ENCODE measurements around the gene ACTL6B. TPM values are rescaled to one million over a fixed set of nuclear protein-coding genes. Genes with fewer than 3 reads are reported as not detected.
A peak's percentile ranks its signal among the peaks of the same experiment; 100 is the strongest.

ACTL6B gene
- total and polyA plus RNA-seq, 2 of the 13 experiments (the other 11 are each of a cell fraction or from before 2014, with no cell fraction given): not detected

DNA sequence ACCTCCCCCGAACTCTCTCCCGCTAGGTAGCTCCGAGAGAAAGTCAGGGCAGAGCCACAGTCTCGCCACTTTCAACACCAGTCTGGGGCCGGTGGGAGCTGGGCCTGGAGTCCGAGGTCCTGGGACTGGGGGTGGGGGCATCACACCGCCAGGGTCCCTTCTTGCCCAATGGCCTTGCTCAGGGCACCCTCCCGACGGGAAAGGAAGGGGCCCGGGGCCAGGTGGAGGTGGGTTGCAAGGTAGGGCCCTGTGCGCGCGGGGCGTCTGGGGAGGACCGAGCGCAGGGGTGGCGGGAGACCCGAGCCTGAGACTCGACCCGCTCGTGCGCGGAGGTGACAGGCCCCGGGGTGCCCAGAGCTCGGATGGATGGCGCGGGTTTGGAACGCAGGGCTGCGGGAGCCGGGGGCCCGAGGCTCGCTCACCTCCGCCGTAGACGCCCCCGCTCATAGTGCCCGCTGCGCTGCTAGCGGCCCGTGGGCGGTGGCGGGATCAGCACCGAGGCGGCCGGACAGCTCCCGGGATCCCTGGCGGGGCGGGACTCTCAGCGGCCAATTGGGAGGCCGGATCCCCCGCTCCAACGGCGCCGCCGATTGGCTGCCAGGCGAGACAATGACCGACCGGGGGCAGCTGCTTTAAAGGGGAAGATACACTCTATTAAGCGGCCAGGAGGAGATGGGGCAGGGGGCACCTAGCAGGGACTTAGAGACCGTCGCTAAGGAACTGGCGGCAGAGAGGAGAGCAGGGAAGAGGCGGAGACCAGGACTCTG is at the start of gene ACTL6B (continued):
- peak; percentile 32 for TF ChIP-seq YY1 (IDR thresholded peaks at IDR 0.05; ENCODE audit: insufficient read depth, insufficient replicate concordance, low read depth, low read length)
- TF ChIP-seq WIZ (CRISPR knock-in tag; IDR thresholded peaks at IDR 0.05): peak; percentile 95
- TF ChIP-seq, protein P1, sequence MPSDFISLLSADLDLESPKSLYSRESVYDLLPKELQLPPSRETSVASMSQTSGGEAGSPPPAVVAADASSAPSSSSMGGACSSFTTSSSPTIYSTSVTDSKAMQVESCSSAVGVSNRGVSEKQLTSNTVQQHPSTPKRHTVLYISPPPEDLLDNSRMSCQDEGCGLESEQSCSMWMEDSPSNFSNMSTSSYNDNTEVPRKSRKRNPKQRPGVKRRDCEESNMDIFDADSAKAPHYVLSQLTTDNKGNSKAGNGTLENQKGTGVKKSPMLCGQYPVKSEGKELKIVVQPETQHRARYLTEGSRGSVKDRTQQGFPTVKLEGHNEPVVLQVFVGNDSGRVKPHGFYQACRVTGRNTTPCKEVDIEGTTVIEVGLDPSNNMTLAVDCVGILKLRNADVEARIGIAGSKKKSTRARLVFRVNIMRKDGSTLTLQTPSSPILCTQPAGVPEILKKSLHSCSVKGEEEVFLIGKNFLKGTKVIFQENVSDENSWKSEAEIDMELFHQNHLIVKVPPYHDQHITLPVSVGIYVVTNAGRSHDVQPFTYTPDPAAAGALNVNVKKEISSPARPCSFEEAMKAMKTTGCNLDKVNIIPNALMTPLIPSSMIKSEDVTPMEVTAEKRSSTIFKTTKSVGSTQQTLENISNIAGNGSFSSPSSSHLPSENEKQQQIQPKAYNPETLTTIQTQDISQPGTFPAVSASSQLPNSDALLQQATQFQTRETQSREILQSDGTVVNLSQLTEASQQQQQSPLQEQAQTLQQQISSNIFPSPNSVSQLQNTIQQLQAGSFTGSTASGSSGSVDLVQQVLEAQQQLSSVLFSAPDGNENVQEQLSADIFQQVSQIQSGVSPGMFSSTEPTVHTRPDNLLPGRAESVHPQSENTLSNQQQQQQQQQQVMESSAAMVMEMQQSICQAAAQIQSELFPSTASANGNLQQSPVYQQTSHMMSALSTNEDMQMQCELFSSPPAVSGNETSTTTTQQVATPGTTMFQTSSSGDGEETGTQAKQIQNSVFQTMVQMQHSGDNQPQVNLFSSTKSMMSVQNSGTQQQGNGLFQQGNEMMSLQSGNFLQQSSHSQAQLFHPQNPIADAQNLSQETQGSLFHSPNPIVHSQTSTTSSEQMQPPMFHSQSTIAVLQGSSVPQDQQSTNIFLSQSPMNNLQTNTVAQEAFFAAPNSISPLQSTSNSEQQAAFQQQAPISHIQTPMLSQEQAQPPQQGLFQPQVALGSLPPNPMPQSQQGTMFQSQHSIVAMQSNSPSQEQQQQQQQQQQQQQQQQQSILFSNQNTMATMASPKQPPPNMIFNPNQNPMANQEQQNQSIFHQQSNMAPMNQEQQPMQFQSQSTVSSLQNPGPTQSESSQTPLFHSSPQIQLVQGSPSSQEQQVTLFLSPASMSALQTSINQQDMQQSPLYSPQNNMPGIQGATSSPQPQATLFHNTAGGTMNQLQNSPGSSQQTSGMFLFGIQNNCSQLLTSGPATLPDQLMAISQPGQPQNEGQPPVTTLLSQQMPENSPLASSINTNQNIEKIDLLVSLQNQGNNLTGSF (CRISPR knock-in tag; IDR thresholded peaks at IDR 0.05): 0 out of 2 replicates have a peak, but pooled peaks have one; percentile 50
- TF ChIP-seq FOXO1 (CRISPR knock-in tag; IDR thresholded peaks at IDR 0.05): no peak
- TF ChIP-seq GFI1 (CRISPR knock-in tag; IDR thresholded peaks at IDR 0.05; ENCODE audit: borderline replicate concordance): peak; percentile 63; the same call in 1 of the 2 replicates
- TF ChIP-seq TEAD3 (CRISPR knock-in tag; optimal IDR thresholded peaks at IDR 0.05; ENCODE audit: borderline replicate concordance): no peak
- TF ChIP-seq BRCA1 (CRISPR knock-in tag; IDR thresholded peaks at IDR 0.05): no peak
- TF ChIP-seq ZNF724P (CRISPR knock-in tag; IDR thresholded peaks at IDR 0.05; ENCODE audit: borderline replicate concordance): peak; percentile 55; the same call in 1 of the 2 replicates
- peak; percentile 66; the same call in 1 of the 2 replicates for TF ChIP-seq SMAD3 (CRISPR knock-in tag; IDR thresholded peaks at IDR 0.05)
- TF ChIP-seq, protein P2, sequence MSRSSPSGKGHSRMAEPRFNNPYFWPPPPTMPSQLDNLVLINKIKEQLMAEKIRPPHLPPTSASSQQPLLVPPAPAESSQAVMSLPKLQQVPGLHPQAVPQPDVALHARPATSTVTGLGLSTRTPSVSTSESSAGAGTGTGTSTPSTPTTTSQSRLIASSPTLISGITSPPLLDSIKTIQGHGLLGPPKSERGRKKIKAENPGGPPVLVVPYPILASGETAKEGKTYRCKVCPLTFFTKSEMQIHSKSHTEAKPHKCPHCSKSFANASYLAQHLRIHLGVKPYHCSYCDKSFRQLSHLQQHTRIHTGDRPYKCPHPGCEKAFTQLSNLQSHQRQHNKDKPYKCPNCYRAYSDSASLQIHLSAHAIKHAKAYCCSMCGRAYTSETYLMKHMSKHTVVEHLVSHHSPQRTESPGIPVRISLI (CRISPR knock-in tag; IDR thresholded peaks at IDR 0.05; ENCODE audit: borderline replicate concordance): peak; percentile 26; the same call in 1 of the 2 replicates
- TF ChIP-seq, protein P3, sequence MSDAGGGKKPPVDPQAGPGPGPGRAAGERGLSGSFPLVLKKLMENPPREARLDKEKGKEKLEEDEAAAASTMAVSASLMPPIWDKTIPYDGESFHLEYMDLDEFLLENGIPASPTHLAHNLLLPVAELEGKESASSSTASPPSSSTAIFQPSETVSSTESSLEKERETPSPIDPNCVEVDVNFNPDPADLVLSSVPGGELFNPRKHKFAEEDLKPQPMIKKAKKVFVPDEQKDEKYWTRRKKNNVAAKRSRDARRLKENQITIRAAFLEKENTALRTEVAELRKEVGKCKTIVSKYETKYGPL (CRISPR knock-in tag; IDR thresholded peaks at IDR 0.05): 0 out of 2 replicates have a peak, but pooled peaks have one; percentile 60
- TF ChIP-seq ZSCAN21 (CRISPR knock-in tag; IDR thresholded peaks at IDR 0.05; ENCODE audit: borderline replicate concordance): peak; percentile 76; the same call in 1 of the 2 replicates
- peak; percentile 55 for TF ChIP-seq GATAD1 (CRISPR knock-in tag; IDR thresholded peaks at IDR 0.05)
- TF ChIP-seq, protein P4, sequence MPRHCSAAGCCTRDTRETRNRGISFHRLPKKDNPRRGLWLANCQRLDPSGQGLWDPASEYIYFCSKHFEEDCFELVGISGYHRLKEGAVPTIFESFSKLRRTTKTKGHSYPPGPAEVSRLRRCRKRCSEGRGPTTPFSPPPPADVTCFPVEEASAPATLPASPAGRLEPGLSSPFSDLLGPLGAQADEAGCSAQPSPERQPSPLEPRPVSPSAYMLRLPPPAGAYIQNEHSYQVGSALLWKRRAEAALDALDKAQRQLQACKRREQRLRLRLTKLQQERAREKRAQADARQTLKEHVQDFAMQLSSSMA (CRISPR knock-in tag; IDR thresholded peaks at IDR 0.05): 0 out of 2 replicates have a peak, but pooled peaks have one; percentile 33
- TF ChIP-seq, protein P5, sequence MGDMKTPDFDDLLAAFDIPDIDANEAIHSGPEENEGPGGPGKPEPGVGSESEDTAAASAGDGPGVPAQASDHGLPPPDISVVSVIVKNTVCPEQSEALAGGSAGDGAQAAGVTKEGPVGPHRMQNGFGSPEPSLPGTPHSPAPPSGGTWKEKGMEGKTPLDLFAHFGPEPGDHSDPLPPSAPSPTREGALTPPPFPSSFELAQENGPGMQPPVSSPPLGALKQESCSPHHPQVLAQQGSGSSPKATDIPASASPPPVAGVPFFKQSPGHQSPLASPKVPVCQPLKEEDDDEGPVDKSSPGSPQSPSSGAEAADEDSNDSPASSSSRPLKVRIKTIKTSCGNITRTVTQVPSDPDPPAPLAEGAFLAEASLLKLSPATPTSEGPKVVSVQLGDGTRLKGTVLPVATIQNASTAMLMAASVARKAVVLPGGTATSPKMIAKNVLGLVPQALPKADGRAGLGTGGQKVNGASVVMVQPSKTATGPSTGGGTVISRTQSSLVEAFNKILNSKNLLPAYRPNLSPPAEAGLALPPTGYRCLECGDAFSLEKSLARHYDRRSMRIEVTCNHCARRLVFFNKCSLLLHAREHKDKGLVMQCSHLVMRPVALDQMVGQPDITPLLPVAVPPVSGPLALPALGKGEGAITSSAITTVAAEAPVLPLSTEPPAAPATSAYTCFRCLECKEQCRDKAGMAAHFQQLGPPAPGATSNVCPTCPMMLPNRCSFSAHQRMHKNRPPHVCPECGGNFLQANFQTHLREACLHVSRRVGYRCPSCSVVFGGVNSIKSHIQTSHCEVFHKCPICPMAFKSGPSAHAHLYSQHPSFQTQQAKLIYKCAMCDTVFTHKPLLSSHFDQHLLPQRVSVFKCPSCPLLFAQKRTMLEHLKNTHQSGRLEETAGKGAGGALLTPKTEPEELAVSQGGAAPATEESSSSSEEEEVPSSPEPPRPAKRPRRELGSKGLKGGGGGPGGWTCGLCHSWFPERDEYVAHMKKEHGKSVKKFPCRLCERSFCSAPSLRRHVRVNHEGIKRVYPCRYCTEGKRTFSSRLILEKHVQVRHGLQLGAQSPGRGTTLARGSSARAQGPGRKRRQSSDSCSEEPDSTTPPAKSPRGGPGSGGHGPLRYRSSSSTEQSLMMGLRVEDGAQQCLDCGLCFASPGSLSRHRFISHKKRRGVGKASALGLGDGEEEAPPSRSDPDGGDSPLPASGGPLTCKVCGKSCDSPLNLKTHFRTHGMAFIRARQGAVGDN (CRISPR knock-in tag; IDR thresholded peaks at IDR 0.05): peak; percentile 68
- TF ChIP-seq RFX5 (IDR thresholded peaks at IDR 0.05; ENCODE audit: low read depth, low read length): no peak
